Right ventricle myocardium inferior (tissue), 1 donor: ENCODE data around the gene CECR2. TPM values are rescaled to one million over a fixed set of nuclear protein-coding genes. Genes with fewer than 3 reads are reported as not detected.

Experiments used
- total RNA-seq: library from RNA; stranded (reverse); fragmentation: NEBNext Ultra II Directional; extraction: Animal tissue kit (Norgen Biotek cat#: 25700); gene quantifications from one replicate; pipeline ENCODE4 v1.2.1, GENCODE V29; 2021
- donor health status: DM: no; HTN: yes; CAD: no; lungs with severe emphysema.

CECR2 gene
- total RNA-seq, 1 donor from 2014 or later = 6.4 TPM

Other genes starting within 250 kb of the CECR2 start
- 2.2 TPM for gene TMEM121B, start 248.1 kb upstream of the CECR2 start, total RNA-seq
- 58.9 TPM for gene HDHD5, start 210.2 kb upstream of the CECR2 start, total RNA-seq
- gene ADA2, start 150.0 kb upstream of the CECR2 start, total RNA-seq = 39.6 TPM
- 2.1 TPM for gene SLC25A18, start 194.0 kb downstream of the CECR2 start, total RNA-seq